Stimulated activated naive CD8-positive, alpha-beta T cell treated with anti-CD3 and anti-CD28 coated beads, Interleukin-15, Interleukin-2, amounts not matched to agents 100 U/mL and 50 U/mL, for 24 hours (primary cell): ENCODE results near the gene COG7.
"Not testable (repeated sequence)": the region's sequence is repeated elsewhere in the genome, so short reads cannot be mapped to it uniquely, and the experiment has no call there.

Experiments used
- ATAC-seq: fragments of 150-1000 bp; cut with Tn5 transposase; one replicate; pipeline ENCODE4 v1.10.0; 2021
- DNase-seq: peaks from one replicate; pipeline ENCODE4 v3.0.0; 2021

The COG7 gene

DNA sequence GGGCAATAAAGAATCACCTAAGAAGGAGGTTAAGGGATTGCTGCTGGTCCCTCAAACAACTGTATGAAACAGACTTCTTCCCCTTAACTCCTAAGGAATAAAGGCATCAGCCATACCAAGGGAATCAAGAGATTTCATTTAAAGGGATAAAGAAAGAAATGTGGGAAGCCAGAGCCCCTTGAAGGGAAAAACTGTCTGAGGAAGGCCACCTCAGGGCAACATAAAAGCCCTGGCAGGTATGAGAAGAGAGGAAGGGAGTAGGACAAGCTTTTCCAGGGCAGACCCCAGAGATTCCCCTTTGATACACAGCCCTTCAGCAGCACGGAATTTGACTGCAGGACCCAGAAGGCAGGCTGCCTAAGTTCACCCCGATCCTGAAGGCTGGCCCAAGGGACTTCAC, 43.5 kb downstream of the COG7 start:
- ATAC-seq (no peak), DNase-seq (no peak)

DNA sequence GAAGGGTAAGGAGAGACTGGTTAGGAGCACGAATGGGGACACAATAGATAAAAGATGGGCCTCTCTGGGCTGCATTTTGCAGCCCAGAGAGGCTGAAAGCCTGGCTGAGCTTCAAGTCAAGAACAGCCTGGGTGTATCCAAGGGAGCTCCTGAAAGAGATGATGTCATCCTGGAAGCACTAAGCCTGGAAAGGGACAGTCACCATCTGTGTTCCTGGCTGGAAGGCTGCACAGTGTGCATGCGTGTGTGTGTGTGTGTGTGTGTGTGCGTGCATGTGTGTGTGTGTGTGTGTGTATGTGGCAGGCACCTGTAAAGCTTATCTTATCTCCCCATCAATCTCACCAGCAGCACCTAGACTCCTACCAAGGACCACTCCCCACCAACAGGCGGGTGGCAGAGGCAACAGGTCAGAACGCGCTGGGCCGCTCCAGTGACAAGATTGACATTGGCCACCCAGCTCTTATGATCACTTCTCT, 44.1 kb downstream of the COG7 start:
- ATAC-seq (no peak), DNase-seq (no peak)

DNA sequence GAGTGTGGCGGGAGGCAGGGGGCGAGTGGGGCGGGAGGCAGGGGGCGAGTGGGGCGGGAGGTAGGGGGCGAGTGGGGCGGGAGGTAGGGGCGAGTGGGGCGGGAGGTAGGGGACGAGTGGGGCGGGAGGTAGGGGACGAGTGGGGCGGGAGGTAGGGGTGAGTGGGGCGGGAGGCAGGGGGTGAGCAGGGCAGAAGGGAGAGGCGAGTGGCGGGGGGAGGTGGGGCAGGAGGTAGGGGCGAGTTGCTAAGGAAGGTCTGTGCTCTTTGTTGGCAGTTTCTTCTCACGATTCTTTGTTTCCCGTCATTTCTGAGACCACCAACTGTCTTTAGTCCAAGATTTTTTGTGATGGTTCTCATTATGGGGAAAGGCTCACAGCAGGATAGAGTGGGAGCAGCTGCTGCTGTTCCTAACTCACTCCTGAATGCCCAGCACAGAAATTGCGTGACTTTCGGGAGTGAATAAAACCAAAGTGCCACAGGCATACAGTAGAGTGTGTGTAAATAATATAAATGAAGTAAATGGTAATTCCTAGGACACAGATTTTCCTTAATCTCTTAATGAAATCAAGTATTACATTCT, 44.7 kb downstream of the COG7 start:
- ATAC-seq (no peak), DNase-seq (no peak)

DNA sequence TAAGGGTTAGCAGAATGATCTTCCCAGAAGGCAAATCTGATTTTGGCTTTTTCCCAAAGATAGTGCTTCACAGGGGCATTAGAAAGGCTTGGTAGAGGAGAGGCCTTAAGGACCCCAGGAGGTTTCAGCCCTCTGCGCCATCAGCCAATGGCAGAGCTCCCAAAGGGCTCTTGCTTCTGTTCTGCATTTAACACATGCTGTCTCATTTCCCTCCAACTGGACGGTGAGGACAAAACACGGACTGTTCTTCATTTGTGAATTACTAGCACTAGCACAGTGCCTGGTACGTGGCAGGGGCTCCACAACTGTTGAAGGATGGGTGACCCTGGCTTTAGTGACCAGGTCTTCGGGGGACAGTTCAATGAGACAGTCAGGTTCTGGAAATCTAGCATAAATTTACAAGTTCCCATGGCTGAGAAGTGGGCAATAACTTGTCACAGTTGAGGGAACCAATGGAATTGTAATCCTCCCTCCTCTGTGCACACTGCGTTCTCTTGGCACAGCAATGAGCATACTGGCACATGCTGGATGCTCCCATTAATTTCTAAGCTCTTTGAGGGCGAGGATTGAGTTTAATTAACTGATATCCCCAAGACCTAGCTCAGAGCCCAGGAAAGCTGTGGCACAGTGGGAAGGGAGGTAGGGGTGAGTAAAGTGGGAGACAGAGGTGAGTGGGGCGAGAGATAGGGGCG, 45.4 kb downstream of the COG7 start:
- no peak for DNase-seq
- ATAC-seq, result no peak

DNA sequence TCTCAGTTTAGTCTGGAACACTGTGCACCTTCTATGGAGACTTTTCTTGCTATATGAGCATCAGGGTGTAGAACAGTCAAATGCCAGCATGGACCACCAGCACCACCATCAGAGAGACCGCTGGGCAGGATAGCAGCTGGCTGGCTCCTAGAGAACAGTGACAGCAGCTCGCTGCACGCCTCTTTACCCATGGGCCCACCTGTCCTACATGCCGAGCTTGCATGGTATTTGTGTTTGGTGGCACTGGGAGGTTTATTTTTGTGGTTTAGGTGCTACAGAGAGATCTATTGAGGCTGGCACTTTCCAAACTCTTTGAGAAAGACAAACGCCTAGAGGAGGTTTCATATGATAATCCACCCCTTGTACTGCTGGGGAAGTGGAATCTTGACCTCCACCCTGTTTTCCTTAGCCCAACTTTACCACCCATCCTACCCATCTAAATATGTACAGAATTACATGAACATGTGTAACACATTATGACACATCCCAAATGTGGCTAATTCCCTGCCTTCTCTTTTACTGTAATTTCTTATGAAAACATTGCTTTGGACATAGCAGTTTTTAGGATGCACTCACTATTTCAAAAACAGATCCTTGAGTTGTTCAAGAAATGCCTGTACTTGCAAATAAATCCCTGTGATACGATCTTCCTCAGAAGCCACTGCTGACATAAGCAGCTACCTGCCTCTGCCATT, 46.3 kb downstream of the COG7 start:
- no peak for ATAC-seq
- DNase-seq, result no peak

DNA sequence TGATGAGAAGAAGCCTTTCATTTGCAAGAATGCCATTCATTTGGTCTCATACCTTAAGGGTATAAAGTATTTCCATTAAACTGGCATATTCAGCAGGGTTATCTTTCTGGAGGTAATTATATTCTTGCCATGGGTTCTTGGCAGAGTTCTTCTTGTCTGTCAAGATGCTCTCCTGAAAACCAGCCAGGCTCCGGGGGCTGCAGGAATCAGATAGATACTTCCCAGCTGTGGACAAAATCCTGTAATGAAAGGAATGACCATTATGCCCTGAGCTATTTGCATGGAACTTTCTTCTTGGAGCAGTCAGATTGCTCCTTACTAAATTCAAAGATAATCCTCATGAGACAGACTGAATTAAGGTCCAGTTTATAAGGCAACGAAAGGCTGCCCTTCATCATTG, 47.0 kb downstream of the COG7 start:
- no peak for ATAC-seq
- DNase-seq, result no peak

DNA sequence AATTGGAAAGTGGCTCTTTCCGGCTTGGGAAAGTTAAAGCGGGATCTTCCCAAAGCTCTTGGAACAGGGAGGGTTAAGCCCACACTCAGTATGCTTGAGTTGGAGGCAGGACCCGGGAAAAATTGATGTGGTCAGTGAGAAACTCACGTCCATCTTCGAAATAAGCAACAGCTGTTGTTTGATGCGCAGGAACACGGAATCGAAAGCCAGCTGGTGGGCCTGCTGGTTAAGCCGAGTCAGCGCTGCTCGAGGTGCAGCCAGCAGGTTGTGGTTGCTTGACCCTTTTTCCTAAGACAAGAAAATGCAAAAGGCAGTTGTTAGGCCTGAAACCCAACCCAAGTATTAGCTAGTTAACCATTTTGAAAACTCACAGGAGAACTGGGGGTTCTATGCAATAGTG, 49.4 kb downstream of the COG7 start:
- ATAC-seq, result no peak
- no peak for DNase-seq

DNA sequence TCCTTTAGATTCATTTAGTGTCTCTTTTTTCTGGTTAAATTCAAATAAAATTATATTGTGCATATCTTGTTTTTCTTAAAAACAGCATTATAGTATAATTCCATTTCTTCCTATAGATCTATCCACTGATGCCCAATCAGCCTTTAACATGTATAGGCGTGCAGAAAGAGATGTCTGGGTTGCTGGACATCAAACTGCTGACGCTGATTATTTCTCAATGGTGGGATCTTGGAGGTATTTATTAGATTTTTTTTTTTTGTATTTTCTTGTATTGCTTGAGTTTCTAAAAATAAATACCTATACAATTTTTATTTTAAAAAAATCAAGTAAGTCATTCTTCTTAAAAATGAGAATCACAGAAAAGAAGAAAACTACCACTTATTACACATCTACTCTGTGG, 50.9 kb downstream of the COG7 start:
- no peak for DNase-seq
- ATAC-seq, result no peak

DNA sequence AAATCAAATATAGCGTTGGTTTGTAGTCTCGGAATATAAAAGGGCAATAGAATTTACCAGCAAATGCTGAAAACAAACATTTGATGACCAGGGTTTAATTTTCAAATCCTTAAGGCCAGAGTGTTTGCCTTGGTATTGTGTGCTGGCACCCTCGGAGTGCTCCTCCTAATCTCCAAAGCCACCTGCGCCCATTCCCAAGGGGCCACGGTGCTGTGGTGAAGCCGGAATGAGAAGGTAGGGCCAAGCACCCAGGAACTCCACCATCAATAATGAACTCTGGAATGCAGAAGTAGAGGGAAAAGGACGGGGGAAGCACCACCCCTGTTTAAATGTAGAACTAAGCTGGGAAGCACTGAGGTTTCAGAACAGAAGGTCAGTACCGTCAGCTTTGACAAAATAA, 51.9 kb downstream of the COG7 start:
- ATAC-seq (no peak), DNase-seq (no peak)

DNA sequence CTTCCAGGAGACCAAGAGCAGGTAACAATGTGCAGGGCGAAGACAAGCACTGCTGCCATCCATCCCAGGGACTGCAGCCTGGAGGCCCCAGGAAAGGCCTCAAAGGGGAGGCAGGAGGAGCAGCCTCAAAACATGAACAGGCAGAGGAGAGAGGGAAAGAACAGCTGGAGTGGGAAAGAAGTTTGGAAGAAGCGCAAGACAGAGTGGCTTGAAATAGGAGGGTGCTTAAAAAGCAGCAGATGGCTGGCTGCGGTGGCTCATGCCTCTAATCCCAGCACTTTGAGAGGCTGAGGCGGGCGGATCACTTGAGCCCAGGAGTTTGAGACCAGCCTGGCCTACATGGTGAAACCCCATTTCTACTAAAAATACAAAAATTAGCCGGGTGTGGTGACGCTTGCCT, 52.5 kb downstream of the COG7 start:
- not testable (repeated sequence) for DNase-seq, ATAC-seq

DNA sequence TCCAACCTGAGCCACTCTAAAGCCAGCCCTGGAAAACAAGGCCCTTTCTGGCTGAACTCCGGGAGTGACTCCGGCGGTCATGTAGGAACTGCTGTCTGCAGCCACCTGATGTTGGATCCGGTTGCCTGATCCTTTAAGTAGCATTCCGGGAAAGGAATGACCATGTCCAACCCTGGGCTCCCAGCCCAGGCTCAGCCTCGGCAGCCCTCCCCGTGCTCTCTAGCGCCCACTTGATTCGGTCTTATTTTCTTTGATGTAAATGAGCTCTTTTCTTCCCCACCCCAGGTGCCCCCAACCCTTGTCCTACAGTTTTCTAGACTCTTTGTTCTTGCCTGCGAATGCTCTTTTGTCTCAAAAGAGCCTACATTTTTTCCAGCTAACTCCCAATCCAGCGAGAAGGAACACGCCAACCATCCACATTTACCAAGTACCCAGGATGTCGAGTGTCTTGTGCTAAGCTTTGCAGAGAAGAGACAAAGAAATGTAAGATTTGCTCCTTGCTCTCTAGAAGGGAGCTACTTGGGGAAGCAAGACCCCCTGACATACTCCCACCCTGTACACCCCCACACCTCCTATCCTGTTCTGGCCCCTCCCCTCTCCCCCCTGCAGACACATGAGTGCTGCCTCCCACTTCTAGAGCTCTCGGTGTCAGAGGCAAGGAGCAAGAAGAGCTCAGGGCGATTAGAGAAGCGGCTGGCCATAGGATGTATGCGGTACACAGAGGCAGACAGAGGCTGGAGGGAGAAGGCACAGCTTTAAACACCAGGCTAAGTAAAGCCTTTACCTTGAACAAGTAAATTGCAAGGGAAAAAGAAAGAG, 53.8 kb downstream of the COG7 start:
- no peak for DNase-seq
- no peak for ATAC-seq

DNA sequence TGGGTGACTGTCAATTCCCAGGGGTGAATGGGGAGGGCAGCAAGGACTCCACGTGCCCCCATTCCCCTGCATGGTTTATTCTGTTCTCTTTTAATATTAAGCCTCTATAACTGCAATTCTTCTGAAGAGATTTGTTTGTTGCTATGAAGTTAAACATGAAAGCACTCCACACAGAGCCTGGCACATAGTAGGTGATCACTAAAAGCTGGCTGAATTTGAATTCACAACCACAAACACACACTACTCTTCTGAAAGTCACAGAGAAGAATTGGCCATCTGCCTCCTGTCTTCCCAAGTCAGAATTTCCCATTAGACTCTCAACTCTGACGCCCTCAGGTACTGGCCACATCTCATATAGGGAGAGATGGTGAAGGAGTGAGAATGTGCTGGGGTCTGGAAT, 55.5 kb downstream of the COG7 start:
- no peak for ATAC-seq
- DNase-seq, result no peak

DNA sequence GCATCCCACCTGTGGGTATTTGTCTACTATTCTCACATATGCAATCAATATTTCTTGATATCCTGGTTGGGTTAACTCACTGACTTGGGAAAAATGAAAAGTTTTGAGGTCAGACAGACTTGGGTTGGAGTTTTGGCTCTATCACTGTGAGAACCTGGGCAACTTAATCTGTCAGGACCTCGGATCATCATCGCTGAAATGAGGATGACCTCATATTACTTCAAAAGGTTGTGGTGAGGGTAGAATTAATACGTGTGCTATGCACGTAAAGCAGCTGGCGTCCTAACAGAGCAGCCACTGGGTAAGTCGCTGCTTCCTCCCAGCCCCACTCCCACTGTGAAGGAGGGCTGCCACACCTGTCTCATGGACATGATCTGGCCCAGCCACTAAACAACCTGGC, 57.3 kb downstream of the COG7 start:
- ATAC-seq (no peak), DNase-seq (no peak)

DNA sequence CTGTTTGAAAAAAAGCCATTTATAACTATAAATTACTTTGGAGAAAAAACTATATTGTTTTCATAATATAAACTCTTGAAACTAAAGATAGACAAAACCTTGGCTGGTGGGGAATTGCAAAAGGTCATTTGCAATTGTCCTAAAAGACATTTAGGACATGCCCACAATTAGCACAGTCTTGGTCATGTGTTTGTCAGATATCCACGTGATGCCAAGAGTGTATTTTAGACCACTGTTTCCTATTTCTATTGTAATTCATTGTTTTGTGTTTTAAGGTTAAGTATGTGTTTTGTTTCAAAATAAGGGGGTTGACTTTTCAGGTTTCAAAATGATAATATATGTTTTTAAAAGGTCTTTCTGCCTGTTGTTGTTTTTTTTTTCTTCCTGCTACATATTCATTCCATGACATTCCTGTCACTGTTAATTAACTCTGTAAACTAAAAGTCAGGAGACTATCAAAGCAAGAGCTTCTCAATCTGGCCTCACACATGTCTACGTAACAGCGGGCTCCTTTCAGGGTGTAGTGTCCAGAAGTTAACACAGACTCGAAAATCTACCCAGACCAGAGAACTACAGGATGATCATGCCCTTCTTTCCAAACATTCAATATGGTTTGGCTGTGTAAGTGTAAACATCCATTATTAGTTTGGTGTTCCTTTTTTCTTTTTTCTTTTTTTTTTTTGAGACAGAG, 58.7 kb downstream of the COG7 start:
- DNase-seq, result no peak
- ATAC-seq, result no peak

DNA sequence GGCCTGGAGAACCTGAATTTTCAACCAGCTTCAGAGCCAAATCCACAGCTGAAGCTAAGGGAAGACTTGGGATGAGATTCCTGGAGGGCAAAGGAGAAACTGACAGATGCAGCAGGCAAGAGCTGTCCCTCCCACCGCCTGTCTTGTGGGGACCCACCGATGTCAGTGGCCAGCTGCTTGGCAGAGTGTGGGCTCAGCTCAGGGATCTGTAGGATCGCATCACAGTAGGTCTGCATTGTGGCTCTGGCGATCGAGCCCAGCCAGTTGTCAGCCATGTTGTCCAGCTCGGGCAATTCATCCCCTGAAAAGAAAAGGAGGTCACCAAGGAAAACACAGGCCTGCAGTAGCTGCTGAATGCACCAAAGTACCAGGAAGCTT, 60.8 kb downstream of the COG7 start:
- ATAC-seq, result no peak
- DNase-seq, result no peak

DNA sequence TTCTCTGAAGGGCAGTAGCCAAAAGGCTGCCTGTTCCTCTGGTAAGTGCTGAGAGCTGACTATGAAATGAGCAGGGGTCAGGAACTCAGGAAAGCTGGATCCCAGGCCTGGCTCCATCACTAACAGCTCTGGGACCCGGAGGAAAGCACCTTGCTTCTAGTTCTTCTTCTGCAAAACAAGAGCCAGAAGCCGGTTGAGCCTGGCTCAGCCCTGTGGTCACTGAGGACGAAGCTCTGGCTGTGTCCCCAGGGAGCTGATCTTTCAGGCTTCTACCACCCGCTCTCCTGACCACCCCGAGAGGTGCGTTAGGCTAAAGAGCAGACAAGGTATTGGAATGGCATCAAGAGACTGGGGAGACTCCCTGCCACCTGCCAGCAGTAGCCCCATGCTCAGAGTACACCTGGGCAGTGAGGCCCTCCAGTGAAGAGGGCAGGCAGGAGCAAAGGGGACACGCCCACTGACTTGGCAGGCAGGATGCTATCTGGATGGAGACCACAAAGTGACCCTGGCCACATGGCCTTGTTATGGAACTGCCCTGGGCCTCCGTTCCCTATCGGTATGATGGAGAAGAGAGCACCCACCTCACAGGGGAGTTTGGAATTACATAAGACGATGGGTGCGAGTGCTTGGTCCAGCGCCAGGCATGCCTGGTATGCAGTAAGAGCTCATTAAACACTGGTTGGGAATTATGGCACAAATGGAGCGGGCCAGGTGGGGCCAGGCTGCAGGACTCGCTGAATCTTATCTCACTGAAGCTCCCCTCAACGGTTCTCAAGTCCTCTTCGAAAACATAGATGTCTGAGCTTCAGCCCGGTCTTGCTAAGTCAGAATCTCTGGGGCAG, 61.4 kb downstream of the COG7 start:
- DNase-seq, result no peak
- ATAC-seq, result no peak

DNA sequence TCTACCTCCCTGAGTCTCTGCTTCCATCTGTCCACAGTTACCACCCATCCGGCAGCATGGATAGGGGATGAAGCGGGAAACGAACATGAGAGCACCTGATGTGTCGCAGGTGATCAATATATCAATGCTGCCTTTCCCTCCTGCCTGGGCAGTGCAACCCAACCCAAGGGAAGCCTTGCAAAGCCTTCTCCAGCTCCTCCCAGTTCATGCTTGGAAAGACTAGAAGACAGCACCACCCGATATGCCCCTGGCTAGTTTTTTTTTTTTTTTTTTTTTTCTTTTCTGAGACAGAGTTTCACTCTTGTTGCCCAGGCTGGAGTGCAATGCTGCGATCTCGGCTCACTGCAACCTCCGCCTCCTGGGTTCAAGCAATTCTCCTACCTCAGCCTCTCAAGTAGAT, 63.1 kb downstream of the COG7 start:
- not testable (repeated sequence) for ATAC-seq, DNase-seq

DNA sequence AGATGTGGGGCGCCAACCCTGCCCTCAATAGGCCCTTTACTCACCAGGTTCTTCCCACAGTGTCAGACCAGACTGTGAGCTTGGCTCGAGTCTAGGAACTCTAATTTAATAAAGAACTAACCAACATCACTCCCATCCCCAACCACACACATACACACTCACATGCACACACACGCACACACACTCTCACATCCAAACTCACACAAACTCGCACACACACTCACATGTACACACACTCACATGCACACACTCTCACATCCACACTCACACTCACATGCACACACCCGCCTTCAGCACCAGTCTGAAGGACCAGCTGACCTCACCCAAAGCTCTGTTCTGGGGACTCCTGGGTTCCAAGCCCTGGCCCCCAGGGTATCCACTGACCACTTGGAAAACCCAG, 63.8 kb downstream of the COG7 start:
- DNase-seq (no peak), ATAC-seq (no peak)

DNA sequence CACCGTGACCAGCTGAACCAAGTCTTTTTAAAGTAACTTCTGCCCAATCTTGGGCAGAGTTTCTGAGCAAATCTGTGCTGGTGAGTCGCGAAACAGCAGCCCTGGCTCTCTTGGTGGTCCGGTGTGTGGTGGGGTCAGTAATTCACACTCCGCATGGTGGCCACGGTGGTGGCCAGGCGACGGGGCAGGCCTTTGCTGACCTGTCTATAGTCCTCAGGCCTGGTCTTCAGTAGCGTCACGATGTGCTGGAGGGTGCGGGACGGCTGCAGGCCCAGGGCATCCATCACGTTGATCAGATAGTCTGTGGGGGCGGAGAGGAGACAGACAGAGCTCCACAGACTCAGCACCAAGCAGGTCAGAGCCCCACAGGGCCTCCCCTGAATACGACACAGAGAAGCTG, 64.2 kb downstream of the COG7 start:
- no peak for DNase-seq
- no peak for ATAC-seq

DNA sequence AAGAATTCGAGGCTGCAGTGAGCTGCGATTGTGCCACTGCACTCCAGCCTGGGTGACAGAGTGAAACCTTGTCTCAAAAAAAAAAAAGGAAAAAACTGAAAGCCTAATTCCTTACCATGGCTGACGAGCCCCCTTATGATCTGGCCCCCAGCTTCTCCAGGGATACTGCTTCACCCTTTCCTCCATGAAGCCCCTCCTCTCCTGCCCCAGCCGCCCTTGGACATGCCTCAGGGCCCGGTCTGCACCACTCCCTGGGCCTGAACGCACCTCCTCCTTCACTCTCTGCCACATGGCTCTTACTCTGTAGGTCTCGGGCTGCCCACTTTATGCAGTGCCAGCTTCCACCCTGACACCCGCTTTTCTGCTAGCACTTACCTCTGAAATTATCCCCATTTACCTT, 65.3 kb downstream of the COG7 start:
- DNase-seq, result no peak
- no peak for ATAC-seq

DNA sequence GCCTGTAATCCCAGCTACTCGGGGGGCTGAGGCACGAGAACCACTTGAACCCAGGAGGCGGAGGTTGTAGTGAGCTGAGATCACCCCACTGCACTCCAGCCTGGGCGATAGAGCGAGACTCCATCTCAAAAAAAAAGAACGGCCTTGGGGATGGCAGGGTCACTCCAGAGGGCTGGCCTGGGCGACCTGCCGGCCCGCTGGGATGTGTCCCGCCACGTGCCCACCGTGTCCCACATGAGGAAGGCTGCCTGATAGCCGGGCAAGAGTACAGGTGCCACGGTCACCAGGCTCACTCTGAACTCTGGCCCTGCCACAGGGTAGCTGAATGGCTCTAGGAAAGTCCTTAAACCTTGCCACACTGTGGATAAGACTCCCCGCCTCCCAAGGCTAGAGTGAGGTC, 67.5 kb downstream of the COG7 start:
- ATAC-seq (no peak), DNase-seq (no peak)
